HG02938 (cell line): ENCODE data around the gene LHFPL2.
"Not testable (repeated sequence)": the region's sequence is repeated elsewhere in the genome, so short reads cannot be mapped to it uniquely, and the experiment has no call there.

Source experiments
- ATAC-seq: cut with Tn5 transposase; IDR thresholded peaks from one replicate; pipeline ENCODE4 v1.9.1; 2021; ENCODE audit warnings: mild to moderate bottlenecking, moderate library complexity; ENCODE audit not compliant: unreplicated experiment

Gene LHFPL2, protein sequence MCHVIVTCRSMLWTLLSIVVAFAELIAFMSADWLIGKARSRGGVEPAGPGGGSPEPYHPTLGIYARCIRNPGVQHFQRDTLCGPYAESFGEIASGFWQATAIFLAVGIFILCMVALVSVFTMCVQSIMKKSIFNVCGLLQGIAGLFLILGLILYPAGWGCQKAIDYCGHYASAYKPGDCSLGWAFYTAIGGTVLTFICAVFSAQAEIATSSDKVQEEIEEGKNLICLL

DNA sequence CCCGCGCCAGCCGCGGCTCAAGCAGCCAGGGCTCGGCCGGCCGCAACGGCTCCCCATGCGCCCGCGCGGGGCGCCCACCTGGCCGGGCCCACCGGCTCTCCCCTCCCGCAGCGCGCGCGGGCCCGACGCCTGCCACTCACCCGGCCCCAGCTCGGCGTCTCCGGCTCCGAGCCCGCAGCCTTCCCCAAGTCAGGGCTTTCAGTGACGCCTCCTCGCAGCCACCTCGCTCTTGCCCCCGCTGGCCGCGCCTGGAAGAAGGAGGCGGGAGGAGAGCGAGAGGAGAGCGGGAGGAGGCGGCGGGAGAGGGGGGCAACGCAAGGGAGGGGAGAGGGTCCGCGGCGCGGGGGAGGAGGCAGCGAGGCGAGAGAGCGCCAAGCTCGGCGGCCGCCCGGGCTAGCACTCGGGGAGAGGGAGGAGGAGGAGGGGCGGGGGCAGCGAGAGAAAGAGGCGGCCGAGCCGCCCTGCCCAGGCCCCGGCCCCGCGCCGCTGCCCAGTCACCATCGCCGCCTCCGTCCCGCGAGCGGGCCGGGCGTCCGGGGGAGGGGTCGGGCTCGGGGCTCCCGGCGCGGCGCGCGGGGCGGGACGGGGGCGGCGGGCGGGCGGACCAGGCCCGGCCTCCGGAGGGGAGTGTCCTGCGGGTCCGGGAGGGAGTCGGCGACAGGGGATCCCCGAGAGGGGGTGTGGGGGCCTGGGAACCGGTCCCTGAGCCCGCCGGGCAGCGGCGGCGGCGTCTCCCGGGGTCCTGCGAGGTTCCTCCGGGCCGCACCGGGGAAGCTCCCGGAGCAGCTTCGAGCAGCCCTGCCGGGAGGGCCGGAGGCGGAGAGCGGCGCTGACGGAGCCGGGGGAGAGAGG, at the start of gene LHFPL2:
Gene LHFPL2, minus strand, starts transcription at position 414 of the 852 bp plus-strand sequence. CDS start 138,559 bp downstream, outside the sequence.
- peak; percentile 49 for ATAC-seq

DNA sequence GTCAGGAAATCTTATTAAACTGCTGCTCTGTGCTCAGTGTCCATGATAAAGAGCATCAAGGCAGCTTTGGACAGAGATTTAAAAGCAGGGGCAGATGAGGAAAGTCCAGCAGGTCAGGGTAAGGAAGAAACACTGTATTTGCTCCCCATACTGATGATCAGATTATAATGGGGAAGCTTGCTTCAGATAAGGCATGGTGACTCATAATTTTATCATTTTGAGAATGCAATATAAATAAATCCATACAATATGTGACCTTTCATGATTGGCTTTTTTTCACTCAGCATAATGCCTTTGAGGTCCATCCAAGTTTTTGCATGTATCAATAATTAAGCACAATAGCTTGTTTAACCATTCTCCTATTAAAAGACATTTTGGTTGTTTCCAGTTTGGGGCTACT, 48.1 kb upstream of the LHFPL2 start:
- no peak for ATAC-seq

DNA sequence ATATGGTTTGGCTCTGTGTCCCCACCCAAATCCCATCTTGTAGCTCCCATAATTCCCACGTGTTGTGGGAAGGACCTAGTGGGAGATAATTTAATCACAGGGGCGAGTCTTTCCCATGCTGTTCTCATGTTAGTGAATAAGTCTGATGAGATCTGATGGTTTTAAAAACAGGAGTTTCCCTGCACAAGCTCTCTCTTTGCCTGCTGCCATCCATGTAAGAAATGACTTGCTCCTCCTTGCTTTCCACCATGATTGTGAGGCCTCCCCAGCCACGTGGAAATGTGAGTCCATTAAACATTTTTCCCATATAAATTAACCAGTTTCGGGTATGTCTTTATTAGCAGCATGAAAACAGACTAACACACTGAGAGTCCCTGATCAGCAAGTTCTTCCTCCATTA, 47.5 kb upstream of the LHFPL2 start:
- not testable (repeated sequence) for ATAC-seq

DNA sequence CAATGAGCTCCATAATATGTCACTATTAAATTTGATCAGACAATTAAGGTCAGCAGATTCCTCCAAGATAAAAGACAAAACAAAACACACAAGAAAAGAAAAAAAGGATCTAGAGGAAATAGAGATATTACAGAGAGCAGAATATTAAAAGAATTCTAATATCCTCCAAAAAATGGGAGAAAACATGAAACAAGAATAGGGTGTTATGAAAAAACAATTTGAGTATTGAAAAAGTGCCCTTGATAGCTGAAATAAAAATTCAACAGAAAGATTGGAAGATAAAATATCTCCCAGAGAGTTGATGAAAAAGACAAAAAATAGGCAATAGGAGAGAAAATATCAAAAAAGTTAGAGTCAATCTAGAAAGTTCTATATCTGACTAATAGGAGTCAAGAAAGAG, 44.8 kb upstream of the LHFPL2 start:
- ATAC-seq, result no peak

DNA sequence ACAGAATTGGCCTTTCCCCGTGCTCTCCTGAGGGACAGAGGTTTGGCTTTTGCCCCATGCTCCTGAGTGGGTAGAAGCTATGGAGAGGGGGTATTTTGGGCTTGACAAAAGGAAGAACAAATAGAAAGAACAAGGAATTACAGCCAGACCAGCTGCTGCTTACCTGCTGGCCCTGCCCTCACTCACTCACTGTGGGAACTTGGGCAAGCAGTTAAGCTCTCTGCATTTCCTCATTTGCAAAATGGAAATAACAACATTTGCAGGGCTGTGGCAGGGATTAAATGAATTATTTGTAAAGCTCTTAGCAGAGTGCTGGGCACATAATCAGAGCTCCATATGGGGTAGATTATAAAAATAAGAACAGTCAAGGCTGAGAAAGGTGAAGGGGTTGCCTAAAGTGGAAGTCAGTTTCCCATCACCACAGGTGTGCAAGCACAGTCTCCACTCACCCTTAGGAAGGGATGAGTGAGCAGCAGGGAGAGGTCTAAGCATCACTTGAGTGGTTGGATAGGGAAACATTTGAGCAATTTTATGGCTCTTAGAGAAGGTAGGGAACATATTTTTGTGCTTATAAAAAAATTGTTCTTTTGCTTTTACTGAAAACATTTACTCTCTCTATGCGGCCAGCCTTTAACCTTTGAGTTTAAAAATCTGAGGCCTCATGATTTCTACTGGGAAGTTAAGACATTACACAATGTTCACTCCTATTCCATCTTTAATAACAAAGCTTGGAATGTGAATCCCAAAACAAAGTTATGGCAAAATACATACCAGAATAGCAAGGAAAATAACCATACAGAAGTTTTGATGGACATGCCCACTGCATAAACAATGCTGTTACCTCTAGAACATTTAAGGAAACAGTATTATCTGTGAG, 42.8 kb upstream of the LHFPL2 start:
- ATAC-seq, result no peak

DNA sequence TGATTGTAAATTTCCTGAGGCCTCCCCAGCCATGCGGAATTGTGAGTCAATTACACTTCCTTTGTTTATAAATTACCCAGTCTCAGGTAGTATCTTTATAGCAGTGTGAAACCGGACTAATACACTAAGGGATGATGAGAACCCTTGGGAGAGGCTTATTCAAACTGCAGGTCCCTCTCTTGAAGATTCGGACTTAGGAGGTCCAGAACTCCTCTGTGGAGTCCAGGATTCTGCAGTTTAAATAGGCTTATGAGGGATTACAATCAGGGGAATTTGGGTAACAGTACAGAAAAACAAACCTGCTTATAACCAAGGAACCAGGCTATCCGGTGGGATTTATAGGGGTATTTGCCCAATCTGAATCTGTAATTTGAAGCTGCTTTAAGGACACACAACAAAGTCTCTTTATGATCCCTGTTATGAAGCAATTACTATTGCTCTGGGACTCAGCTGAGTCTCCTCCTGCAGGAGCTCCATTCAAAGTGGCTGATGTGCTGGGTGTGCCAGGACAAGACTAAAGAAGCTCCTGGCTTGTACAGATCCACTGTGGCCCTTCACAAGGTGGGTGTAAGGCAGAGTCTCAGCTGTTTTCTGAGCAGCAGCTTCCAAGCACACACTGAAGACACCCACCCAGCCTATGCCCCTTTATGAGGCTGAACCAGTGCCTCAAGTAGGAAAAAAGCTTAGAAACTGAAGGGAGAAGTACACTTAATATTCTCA, 41.8 kb upstream of the LHFPL2 start:
- no peak for ATAC-seq

DNA sequence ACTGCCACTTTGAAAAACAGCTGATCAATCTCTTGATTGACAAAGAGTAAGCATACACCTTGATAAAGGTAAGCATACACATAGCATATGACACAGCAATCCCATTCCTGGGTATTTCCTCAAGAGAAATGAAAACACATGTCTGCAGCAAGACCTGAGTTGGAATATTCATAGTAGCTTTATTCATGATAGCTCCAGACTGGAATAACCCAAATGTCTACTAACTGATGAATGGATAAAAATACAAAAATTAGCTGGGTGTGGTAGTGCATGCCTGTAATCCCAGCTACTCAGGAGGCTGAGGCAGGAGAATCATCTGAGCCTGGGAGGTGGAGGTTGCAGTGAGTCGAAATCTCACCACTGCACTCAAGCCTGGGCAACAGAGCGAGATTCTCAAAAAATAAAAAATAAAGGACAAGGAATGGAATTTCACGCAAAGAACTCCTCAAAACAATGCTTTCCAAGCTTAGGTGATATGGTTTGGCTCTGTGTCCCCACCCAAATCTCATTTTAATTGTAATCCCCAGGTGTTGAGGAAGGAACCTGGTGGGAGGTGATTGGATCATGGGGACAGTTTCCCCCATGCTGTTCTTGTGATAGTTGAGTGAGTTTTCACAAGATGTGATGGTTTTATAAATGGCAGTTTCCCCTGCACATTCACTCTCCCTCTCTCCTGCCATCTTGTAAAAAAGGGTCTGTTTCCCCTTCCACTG, 41.1 kb upstream of the LHFPL2 start:
- no peak for ATAC-seq

DNA sequence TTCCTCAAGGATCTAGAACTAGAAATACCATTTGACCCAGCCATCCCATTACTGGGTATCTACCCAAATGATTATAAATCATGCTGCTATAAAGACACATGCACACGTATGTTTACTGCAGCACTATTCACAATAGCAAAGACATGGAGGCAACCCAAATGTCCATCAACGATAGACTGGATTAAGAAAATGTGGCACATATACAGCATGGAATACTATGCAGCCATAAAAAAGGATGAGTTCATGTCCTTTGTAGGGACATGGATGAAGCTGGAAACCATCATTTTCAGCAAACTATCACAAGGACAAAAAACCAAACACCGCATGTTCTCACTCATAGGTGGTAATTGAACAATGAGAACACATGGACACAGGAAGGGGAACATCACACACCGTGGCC, 38.9 kb upstream of the LHFPL2 start:
- ATAC-seq, result not testable (repeated sequence)

DNA sequence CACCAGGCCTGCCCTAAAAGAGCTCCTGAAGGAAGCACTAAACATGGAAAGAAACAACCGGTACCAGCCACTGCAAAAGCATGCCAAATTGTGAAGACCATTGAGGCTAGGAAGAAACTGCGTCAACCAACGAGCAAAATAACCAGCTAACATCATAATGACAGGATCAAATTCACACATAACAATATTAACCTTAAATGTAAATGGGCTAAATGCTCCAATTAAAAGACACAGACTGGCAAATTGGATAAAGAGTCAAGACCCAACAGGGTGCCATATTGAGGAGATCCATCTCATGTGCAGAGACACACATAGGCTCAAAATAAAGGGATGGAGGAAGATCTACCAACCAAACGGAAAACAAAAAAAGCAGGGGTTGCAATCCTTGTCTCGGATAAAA, 35.3 kb upstream of the LHFPL2 start:
- ATAC-seq, result not testable (repeated sequence)

DNA sequence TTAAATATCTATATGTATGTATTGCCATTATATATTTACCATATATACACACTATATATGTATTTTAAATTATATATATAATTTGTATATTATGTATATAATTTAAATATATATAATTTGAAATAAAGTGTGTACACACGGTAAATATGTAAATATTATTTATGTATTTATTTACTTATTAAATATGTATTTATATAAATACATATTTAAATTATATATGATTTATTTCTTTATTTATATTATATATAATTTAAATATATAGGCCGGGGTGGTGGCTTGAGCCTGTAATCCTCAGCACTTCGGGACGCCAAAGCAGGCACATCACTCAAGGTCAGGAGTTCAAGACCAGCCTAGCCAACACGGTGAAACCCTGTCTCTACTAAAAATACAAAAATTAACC, 31.3 kb upstream of the LHFPL2 start:
- ATAC-seq, result no peak

DNA sequence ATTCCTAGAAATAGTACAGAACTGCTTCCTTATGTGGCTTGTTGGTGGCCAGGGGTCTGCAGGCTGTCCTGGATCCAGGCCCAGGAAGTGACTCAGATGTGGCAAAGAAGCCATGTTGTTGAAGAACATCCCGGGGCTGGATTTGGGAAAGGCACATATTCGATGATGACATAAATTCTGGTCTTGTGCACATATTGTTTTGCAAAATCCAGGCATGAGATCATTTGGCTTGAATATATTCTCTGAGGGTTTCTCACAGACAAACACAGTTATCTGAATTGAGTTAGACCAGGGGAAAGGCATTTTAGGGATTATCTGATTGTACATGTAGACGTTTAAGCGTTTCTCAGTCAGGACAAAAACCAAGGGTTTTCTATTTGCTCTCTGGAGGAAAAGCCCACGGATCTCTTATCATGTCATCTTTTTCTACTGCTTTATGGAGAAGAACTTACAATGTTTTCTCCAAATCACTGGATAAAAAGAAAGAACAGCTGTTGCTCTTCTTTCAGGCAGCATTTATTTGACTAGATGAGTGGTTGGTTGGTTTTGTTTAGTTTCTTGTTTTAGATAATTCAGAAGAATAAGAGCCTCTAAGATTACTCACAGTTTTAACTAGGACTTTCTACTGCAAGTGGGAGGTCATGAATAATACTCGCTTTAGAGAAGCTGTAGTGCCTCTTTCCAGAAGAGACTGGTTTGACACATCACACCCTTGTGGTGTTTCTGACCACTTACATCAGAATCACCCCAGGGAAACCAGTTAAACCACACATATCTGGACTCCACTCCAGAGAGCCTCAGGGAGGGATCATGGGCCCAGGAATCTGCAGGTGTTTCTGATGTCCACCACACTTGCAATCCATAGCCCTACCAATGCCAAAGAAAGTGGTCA, 29.5 kb upstream of the LHFPL2 start:
- no peak for ATAC-seq

DNA sequence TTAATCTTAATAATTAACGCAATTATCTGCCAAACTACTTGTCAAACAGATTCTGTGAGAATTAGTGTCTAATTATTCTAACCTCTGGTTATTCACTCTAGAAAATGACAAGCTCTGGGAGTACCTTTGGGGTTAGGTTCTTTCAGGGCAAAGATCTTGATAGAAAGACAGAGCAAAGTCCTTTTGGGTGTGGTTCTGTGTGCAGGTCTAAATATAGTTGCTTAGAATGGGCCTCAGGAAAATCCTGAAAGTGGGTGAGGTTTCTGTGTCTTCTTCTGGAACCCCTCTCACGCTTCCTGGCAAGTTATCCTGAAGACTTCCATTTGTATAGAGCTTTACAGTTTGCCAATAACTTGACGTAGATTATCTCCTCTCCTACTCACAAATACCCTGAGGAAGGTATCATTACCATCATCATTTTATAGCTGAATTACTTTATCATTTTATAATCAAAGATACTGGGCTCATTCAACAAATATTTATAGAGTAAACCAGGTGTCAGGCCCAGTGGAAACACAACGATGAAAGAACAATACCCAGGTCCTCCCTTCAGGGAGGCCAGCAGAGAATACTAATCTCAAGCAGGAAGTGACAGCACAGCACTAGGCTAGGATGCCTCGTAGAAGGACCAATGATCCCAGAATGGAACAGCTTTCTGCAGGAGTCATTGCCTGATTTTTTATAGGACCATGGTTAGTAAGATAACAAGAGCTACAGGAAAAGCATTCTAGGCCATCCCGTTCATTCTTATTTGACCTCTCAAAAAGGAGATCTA, 27.6 kb upstream of the LHFPL2 start:
- ATAC-seq, result no peak

DNA sequence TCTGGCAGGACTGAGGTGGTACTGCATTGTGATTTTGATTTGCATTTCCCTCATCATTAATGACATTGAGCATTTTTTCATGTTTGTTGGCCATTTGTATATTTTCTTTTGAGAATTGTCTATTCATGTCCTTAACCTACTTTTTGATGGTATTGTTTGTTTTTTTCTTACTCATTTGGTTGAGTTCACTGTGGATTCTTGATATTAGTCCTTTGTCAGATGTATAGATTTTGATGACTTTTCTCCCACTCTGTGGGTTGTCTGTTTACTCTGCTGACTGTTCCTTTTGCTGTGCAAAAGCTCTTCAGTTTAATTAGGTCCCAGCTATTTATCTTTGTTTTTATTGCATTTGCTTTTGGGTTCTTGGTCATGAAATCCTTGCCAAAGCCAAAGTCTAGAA, 25.3 kb upstream of the LHFPL2 start:
- not testable (repeated sequence) for ATAC-seq

DNA sequence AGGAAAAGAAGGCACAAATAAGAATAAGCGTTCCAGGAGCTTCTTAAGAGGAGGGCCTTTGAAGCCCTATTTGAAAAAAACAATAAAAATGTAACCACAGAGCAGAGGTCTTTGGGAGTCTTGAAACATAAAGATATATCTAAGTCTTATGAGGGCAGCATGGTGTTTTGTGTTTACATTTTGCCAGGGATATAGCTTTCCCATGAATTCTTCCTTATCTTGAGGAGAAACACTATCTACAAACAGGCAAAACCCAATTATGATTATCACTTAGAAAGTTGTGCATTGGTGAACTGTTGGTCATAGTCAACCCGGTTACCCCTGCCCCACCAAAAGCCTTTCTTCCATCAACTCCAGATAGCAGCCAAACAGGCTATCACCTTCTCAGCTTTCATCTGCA, 23.6 kb upstream of the LHFPL2 start:
- no peak for ATAC-seq

DNA sequence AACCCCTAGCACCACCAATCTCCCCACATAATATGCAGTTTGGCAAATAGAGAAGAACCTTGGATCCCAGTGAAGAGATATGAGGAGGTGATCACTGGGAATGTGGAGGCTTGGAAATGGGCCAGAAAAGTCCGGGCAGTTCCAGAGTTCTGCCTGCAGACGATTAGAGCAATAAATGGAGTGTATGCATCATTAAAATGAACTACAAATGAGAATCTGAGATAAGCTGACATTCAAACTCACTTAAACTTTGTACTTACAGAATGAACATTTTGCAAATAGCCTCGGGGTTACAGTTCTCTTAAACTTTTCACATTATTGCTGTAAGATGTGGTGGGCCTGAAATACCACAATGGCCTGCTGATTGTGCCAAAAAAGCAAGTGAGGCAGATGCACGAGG, 23.0 kb upstream of the LHFPL2 start:
- ATAC-seq, result no peak

DNA sequence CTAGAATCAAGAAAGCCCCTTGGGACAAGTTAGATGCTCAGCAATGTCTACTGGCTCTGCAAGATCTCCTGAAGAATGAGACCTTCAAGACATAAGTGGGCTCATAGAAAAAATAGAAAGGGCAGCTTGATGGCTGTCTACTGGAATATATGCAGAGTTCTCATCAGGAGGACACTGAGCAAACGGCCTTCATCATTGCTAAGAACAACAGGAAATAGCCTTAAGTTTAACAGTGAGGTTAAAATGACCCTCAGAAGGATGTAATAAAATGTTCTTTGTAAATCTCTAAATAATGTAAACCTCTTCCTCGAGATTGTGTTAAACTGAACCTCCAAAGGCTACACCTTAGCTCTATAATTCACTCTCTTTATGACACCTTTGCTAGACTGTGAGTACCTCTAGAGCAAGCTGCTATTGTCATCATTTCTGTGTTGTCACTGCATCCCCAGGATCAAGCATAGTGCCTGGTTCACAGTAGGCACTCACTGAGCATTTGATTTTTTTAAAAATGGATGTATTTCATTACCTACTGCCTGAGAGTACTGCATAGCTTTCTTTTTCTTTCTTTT, 22.2 kb upstream of the LHFPL2 start:
- ATAC-seq, result no peak

DNA sequence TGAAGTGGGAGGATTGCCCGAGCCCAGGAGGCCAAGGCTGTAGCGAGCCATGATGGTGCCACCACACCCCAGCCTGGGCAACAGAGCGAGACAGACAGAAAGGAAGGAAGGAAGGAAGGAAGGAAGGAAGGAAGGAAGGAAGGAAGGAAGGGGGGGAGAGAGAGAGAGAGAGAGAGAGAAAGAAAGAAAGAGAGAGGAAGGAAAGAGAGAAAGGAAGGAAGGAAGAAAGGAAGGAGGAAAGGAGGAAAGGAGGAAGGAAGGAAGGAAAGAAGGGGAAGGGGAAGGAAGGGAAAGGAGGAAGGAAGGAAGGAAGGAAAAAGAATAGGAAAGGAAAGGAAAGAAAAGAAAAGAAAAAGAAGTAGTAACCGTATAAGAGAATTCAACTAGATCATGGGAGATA, 20.8 kb upstream of the LHFPL2 start:
- no peak for ATAC-seq

DNA sequence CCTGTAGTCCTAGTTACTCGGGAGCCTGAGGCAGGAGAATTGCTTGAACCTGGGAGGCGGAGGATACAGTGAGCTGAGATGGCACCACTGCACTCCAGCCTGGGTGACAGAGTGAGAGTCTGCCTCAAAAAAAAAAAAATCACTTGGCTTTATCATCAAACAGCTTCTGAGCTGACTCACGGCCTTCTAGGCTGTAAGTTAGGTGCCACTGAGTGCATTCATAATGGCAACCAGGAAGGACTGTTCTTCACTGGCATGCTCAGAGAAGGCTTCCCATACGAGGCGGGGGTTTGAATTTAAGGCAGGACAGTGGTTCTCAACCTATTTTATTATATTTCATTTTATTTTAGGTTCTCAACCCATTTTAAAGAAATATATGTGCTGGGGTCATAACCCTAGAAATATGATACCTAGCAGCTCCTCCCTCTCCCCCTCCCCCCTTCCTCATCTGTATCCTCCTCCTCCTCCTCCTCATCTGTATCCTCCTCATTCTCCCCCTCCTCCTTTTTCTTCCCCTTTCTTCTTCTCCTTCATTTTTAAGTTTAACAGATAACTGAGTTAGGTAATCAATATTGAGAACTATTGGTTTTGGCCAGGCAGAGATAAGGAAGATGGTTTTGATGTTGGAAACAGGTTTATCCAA, 19.0 kb upstream of the LHFPL2 start:
- ATAC-seq, result no peak
